Measurements from ENCODE around the gene LCLAT1. TPM values are rescaled to one million over a fixed set of nuclear protein-coding genes. Genes with fewer than 3 reads are reported as not detected.

Gene LCLAT1
- total RNA-seq, 1 donor from 2014 or later = 41.0 TPM

DNA sequence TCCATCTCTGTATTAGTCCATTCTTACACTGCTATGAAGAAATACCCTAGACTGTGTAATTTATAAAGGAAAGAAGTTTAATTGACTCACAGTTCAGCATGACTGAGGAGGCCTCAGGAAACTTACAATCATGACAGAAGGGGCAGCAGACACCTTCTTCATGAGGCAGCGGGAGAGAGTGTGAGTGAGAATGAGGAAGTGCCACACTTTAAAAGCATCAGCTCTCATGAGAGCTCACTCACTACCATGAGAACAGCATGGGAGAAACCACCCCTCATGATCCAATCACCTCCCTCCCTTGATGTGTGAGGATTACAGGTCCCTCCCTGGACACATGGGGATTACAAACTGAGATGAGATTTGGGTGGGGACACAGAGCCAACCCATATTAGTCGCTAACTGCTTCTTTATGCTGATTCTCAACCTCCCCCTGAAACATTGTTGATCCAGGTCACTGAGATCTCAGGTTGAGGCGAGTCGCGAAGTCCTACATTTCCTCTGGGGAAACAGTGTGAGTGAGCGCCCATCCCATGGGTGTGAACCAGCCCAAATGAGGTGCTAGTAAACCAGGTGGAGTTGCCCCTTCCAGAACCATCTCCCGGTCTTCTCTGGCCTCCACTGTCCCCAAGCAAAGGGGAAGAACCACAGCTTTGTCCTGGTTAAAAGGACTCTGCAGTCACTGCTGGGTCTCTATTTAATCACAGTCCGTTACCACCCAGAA is 236.3 kb downstream of the LCLAT1 start:
- no peak for TF ChIP-seq CTCF (IDR thresholded peaks at IDR 0.05; ENCODE audit: borderline replicate concordance)
- no peak for DNase-seq

GRCh38 chr2:30684026-30684425 is 237.0 kb downstream of the LCLAT1 start:
- no peaks in the 10 kb centered on the region for H3K27me3 ChIP-seq (ENCODE audit: low read depth)
- no peak overlapping the region for H3K27ac ChIP-seq (replicated peaks)
- no peak overlapping the region for H3K4me3 ChIP-seq
- TF ChIP-seq CTCF (IDR thresholded peaks at IDR 0.05; ENCODE audit: borderline replicate concordance) = no peak
- no peak for DNase-seq
- H3K36me3 ChIP-seq = no peaks in the 10 kb centered on the region
- H3K9me3 ChIP-seq (replicated peaks) = no peaks in the 10 kb centered on the region
- intact Hi-C loops (cut with micrococcal nuclease) = no loop called here
- peaks cover 27% of the 10 kb centered on the region for H3K4me1 ChIP-seq

More for the DNA sequence above, 236.3 kb downstream of the LCLAT1 start:
- no peaks in the 10 kb centered on the region for H3K36me3 ChIP-seq
- intact Hi-C loops (cut with micrococcal nuclease) = no loop called here
- H3K27me3 ChIP-seq (ENCODE audit: low read depth) = no peaks in the 10 kb centered on the region
- H3K9me3 ChIP-seq (replicated peaks) = no peaks in the 10 kb centered on the region
- H3K4me1 ChIP-seq = peaks cover 21% of the 10 kb centered on the region
- H3K27ac ChIP-seq (replicated peaks) = no peak overlapping the region
- no peak overlapping the region for H3K4me3 ChIP-seq

- DNase-seq = no peak
- Histone ChIP-seq H3K27me3 (ENCODE audit: low read depth) (no peaks in the 10 kb centered on the region), H3K9me3 (replicated peaks) (no peaks in the 10 kb centered on the region), H3K27ac (replicated peaks) (no peak overlapping the region), H3K36me3 (no peaks in the 10 kb centered on the region), H3K4me3 (no peak overlapping the region), H3K4me1 (peaks cover 32% of the 10 kb centered on the region)
- no peak for TF ChIP-seq CTCF (IDR thresholded peaks at IDR 0.05; ENCODE audit: borderline replicate concordance)
- intact Hi-C loops (cut with micrococcal nuclease) = no loop called here
Observed at GRCh38 chr2:30684516-30684915, 237.5 kb downstream of the LCLAT1 start.

DNA sequence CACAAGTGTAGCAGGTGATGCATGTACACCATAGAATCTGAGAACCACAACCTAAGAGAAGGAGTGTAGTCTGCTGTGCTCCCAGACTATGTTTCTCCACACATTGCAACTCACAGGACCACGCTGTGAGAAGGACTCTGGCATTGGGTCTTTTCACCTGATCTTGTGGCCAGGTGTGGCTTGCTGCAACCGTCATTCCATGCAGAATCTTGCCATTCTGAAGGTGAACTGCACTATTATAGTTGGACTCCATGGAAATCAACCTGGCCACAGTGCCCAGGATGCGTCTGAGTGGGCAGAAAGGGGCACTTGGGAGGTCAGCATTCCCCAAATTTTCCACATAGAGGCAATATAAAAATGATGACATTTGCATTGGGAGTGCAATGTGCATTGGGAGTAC is 237.9 kb downstream of the LCLAT1 start:
- intact Hi-C loops (cut with micrococcal nuclease) = no loop called here
- Histone ChIP-seq H3K9me3 (replicated peaks) (no peaks in the 10 kb centered on the region), H3K27ac (replicated peaks) (no peak overlapping the region), H3K27me3 (ENCODE audit: low read depth) (no peaks in the 10 kb centered on the region), H3K36me3 (no peaks in the 10 kb centered on the region), H3K4me3 (no peak overlapping the region), H3K4me1 (peaks cover 37% of the 10 kb centered on the region)
- no peak for DNase-seq
- no peak for TF ChIP-seq CTCF (IDR thresholded peaks at IDR 0.05; ENCODE audit: borderline replicate concordance)

- Histone ChIP-seq H3K4me3 (no peak overlapping the region), H3K4me1 (peaks cover 44% of the 10 kb centered on the region), H3K9me3 (replicated peaks) (no peaks in the 10 kb centered on the region), H3K27me3 (ENCODE audit: low read depth) (no peaks in the 10 kb centered on the region), H3K27ac (replicated peaks) (peak overlapping the region; percentile 90), H3K36me3 (no peaks in the 10 kb centered on the region)
- intact Hi-C loops (cut with micrococcal nuclease) = no loop called here
- peak; percentile 40 for TF ChIP-seq CTCF (IDR thresholded peaks at IDR 0.05; ENCODE audit: borderline replicate concordance)
- DNase-seq = no peak
Observed at GRCh38 chr2:30686000-30686399, 239.0 kb downstream of the LCLAT1 start.

Measured in left ventricle myocardium inferior (tissue), 1 donor.